Ramos (cell line): ENCODE measurements around the gene RAPGEF6.
"Not testable (repeated sequence)": the region's sequence is repeated elsewhere in the genome, so short reads cannot be mapped to it uniquely, and the experiment has no call there.

ENCODE experiments used
- in situ Hi-C: fragments of 300-500 bp; cut with MboI; formaldehyde crosslinking; loops from one replicate; pipeline ENCODE4 v1.14.3; 2022; ENCODE audit warnings: low sequenced_read_pairs; ENCODE audit not compliant: unreplicated experiment

Gene RAPGEF6

GRCh38 chr5:131634996-131635683 is at the start of gene RAPGEF6:
TSS of gene RAPGEF6 (minus strand) at chr5:131635229. CDS start at chr5:131635030, 199 bp downstream.
- in situ Hi-C loops, result loop anchor here (25.0 kb wide), 1 partner anchor 852 kb away; the partner anchor contains the start of gene IRF1

GRCh38 chr5:131684595-131684994 is 49.6 kb upstream of the RAPGEF6 start:
- in situ Hi-C loops, result no loop called here

- in situ Hi-C loops, result no loop called here
These were observed 49.0 kb upstream of the RAPGEF6 start for GRCh38 chr5:131684051-131684450.

GRCh38 chr5:131682826-131683225 is 47.8 kb upstream of the RAPGEF6 start:
- in situ Hi-C loops, result no loop called here

- in situ Hi-C loops, result no loop called here
These were observed 47.1 kb upstream of the RAPGEF6 start for GRCh38 chr5:131682175-131682574.

- in situ Hi-C loops, result no loop called here
These were observed 44.9 kb upstream of the RAPGEF6 start for GRCh38 chr5:131679911-131680310.

GRCh38 chr5:131678273-131678672 is 43.2 kb upstream of the RAPGEF6 start:
- in situ Hi-C loops, result not testable (repeated sequence)

- in situ Hi-C loops, result no loop called here
These were observed 42.1 kb upstream of the RAPGEF6 start for GRCh38 chr5:131677115-131677514.

GRCh38 chr5:131672776-131673175 is 37.7 kb upstream of the RAPGEF6 start:
- in situ Hi-C loops, result no loop called here

- in situ Hi-C loops, result no loop called here
These were observed 37.1 kb upstream of the RAPGEF6 start for GRCh38 chr5:131671994-131672655.

- in situ Hi-C loops, result no loop called here
These were observed 36.4 kb upstream of the RAPGEF6 start for GRCh38 chr5:131671409-131671808.

GRCh38 chr5:131664929-131665328 is 29.9 kb upstream of the RAPGEF6 start:
- in situ Hi-C loops, result no loop called here

- in situ Hi-C loops, result no loop called here
These were observed 26.9 kb upstream of the RAPGEF6 start for GRCh38 chr5:131661933-131662332.

GRCh38 chr5:131659841-131660240 is 24.8 kb upstream of the RAPGEF6 start:
- in situ Hi-C loops, result no loop called here

GRCh38 chr5:131659290-131659689 is 24.3 kb upstream of the RAPGEF6 start:
- in situ Hi-C loops, result no loop called here

GRCh38 chr5:131654776-131655175 is 19.7 kb upstream of the RAPGEF6 start:
- in situ Hi-C loops, result no loop called here

GRCh38 chr5:131654309-131654708 is 19.3 kb upstream of the RAPGEF6 start:
- in situ Hi-C loops, result no loop called here

- in situ Hi-C loops, result loop anchor here (25.0 kb wide), 1 partner anchor 838 kb away; the partner anchor contains the start of gene IRF1
These were observed 14.1 kb upstream of the RAPGEF6 start for GRCh38 chr5:131649161-131649560.

- in situ Hi-C loops, result loop anchor here (25.0 kb wide), 1 partner anchor 840 kb away; the partner anchor contains the start of gene IRF1
These were observed 12.2 kb upstream of the RAPGEF6 start for GRCh38 chr5:131647048-131647769.

GRCh38 chr5:131644822-131645221 is 9.8 kb upstream of the RAPGEF6 start:
- in situ Hi-C loops, result loop anchor here (25.0 kb wide), 1 partner anchor 842 kb away; the partner anchor contains the start of gene IRF1

- in situ Hi-C loops, result loop anchor here (25.0 kb wide), 1 partner anchor 843 kb away; the partner anchor contains the start of gene IRF1
These were observed 9.3 kb upstream of the RAPGEF6 start for GRCh38 chr5:131644370-131644769.
